GM18858 (cell line): Measurements from ENCODE around the gene NOS3.

Experiments used
- ATAC-seq: cut with Tn5 transposase; IDR thresholded peaks from one replicate; pipeline ENCODE4 v1.9.1; 2021; ENCODE audit not compliant: unreplicated experiment

NOS3 gene

DNA sequence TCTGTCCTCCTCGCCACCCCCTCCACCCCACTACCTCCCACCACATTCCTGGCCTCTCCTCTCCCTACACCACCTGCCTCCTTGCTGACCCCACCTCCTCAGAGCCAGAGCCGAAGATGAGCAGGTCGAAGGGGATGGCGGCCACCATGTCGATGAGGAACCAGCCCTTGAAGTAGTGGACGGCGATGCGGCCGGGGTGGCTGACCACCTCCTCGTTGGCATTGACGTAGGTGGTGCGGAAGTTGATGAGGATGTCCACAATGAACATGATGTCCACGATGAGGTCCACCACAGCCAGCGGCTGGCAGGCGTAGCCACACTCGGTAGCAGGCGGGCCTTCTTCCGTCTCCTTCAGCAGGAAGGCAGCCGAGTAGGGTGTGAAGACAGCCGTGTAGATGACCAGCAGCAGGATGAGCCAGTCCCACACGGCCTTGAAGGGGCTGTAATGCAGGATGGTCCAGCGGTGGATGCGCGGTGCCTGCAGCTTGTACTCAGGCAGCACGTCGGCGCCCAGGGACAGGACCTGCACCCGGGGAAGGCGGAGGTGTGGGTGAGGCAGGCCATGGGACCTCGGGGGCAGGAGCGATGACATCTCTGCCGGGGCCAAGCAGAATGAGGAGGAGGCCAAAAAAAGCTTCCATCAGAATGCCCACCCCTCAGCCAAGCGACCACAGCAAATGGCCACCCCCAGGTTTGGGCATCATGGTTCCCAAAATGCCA is 38.3 kb upstream of the NOS3 start:
- no peak for ATAC-seq

DNA sequence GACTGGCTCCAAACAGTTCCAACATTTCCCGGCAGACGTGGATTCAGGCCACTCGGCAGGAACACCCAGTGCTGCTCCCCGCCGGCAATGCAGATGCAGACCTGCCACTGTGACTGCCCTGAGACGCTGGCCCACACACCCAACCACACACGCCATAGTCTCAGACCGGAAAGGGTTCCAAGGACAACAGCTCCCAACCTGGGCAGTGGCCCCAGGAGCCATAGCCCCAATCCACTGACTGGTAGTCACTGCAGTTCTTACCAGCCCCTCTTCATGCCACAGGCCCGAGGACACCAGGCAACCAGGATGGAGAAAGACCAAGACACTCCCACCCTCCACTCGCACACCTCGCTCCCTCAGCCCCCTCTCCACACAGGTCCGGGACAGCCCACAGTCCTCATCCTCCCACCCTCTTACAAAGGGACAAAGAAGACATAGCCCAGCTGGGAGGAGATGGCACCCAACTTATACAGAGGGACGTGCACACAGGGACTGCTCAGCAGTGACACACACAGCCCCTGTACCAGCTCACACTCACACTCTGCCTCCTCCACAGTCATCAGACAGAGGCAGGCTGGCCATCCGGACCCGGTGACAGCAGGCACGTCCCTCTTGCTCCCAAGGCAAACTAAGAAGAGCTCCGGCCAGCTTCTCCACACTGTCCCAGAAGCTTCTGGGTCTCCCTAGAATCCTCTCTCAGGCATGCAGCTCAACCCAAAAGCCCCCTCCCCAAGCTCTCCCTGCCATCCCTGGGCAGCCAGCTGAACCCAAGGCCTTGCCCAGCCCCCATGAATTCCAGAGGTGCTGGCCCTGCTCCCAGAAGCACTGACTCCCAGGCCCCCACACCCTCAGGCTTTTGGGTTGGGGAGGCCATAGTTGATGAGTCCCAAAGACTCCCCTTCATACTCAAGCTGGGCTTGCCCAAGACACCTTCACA is 37.5 kb upstream of the NOS3 start:
- ATAC-seq, result no peak

DNA sequence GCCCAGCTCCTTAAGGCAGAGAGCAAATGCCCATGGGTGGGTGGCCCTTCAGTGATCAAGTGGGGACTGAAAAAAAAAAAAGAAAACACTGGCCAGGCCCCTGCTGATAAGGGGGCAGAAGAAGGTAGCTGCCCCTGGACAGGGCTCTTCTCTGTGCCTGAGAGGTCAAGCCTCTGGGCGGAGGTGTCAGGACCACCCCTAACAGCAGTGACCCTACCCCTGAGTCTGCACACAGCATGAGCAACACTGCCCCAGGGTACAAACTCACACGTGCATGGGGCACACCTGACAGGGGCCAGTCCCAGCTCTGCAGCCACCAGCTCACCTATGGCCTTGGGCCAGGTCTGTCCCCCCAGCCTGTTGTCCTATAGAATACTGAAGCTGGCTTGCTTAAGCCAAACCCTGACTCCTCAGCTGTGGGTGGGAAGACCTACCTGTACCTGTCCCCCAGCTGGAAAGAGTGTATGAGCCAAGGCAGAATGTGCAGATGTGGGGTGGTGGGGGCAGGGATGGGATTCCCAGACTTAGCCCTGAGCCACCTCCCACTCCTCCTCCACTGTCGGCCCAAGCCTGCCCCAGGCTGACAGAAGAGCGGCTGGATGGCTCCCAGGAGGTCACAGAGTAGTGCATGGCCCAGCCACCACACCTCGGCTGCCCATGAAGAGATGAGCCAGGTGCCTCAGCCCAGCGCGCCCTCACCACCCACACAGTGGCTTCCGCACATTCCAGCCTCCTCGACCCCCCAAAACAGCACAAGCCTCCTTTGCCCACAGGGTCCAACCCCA is 36.4 kb upstream of the NOS3 start:
- ATAC-seq, result no peak

DNA sequence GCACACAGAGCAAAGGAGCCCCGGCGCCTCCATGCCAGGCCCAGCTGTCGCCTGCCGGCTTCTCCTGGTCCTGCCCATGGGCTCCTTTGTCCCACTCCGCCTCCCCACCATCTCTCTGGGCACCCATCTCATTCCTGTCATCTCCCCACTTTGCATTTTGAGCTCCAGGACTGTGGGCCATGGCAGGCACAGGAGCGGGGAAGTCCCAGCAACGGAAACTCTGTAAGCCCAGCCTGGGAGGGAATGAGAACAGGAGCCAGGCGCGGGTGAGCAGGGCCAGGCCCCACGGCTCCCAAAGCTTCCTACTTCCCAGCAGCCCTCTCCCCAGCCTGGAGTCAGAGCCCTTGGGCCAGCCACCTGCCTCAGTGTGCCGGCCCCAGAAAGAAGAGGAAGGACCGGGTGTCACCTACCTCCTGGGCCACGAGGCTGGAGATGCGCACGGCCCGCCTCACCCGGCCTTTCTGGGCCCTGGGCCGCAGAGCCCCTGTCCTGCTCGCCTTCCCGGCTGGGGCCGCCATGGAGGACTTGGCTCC is 35.8 kb upstream of the NOS3 start:
- no peak for ATAC-seq

DNA sequence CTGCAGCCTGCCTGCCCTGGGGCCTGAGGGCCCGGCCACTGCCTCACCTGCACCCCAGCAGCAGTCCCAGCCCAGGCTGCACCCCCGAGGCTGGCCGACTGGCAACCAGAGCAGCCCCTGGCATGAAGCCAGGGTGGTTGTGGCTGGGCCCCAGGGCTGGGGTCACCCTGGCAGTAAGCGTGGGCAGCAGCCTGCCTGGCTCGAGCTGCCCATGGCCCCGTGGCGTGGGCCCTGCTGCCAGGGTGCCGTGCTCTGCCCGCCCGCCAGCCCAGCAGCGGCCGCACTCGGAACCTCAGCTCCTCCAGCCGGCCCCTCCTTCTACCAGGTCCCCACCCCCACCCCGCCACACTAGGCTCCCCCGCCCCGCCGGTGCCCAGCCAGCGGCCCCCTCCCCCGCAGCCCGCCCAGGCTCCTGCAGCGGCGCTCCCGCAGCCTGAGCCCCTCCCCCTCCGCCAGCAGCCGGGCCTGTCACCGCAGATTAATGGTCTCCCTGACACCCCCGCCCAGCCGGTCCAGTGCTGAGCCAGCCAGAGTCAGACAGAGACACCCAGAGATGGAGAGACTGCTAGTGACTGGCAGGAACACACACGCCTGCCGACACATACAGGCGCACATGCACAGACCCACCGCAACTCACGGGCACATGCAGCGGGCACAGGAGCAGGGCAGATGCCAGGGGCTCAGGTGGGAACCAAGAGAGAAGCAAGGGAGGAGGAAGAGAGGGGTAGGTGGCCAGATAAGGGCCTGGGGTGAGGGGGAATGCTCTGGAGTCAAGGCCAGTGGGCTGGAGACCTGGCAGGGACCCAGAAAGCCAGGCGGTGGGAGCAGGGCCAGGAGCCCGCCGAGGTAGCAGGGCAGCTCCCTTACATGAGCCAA is 35.1 kb upstream of the NOS3 start:
- no peak for ATAC-seq

DNA sequence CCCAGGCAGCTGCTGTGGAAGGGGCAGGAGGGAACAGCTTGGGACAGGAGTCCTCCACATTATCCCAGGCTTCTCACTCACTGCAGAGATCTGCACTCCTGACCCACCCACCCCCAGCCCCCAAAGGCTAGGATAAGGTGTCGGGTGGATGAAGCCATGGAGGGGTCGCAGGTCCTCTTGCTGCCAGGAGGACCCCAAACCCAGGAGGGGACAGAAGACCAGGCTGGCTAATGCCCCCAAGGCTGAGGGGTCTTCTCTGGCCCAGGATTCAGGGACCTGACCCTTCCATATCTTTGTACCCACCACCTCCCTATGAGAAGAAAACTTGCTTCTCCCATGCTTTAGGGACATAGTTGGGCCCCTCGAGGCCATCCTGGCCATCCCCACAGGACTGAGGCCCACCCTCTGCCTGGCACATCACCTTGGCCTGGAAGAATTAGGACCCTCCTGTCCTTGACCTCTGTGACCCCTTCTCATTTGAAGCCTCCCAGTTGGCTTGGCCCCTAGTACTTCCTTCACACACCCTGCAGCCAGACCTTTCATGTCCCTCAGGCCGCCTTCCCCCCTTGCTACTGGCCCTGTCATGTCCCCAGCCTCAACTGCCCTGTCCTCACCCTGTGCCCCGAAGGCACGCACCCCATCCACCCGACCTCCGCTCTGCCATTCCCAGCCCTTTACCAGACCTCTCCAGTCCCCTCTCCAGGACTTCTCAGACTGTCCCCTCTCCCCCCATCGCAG is 34.3 kb upstream of the NOS3 start:
- ATAC-seq, result no peak

DNA sequence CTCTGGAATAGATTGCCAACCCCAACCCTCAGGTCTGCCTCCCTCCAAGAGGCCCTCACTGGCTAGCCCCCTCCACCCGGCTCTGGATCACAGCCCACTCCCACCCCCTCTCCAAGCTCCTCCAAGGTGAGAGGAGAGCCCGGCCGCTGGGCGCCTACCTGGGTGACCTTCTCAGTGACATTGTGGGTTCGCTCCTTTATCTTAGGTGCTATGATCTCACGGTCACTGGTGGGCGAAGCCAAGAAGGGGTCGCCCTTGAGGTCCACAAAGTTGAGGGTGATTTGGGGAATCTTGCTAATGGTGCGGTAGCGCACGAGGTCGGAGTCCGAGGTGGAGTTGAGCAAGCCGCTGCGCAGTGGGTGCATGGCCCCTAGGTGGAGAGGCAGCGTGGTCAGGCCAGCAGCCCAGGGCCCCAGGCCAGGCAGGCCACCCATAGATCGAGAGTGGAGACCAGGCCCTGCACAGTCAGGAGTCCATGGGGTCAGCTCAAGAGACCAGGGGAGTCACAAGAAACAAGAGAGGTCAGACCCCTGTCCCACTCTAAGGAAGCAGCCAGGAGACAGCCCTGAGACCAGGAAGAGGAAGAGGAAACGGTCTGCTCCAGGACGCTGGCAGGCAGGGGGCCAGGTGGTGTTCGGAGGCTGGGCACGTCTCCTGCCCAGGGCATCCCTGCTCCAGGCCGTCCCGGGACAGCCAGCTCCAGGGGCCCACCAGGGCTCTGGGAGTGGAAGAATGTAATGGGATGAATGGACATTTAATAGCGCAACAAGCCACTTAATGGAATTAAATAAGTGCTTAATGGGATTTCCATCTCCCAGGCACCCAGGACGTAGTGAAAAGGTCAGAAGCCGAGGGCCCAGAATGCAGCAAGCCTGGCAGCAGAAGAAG is 33.4 kb upstream of the NOS3 start:
- ATAC-seq, result no peak

DNA sequence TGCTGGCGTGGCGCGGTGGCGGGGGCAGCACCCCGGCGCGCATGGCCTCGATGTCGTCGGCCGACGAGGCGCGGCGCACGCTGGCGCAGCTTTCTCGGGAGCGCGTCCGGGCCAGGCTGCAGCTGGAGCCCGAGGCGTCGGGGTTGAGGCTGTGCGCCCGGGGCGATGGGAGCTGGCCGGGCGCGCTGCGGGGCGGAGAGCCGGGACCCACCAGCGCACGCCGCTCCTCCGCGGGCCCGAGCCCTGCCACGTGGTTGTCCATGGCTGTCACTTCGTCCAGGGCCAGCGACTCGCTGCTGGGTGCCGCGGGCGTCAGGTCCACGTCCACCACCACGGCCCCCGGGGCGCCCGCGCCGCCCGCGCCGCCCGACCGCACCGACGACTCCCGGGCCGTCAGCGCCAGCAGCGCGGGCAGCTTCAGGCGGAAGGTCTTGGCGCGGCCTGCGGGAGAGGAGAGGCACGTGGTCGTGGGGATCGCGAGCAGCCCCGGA is 32.7 kb upstream of the NOS3 start:
- no peak for ATAC-seq

DNA sequence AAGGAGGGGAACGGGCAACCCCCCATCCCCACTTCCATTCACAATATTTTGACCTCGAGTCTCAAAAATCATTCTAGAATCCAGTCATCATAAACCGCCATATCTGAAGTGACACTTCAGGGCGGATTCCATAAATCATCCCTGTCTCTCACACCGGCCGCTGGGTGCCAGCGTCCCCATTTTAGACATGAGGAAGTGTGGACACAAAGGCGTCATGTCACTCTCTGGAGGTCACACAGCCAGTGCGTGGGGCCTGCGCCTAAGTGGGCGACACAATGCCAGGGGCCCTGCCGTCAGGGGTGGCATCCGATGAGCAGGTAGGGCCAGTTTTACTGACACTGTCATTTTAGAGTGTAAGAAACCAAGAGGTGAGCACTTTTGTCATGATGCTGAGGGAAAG is 32.2 kb upstream of the NOS3 start:
- ATAC-seq, result no peak

DNA sequence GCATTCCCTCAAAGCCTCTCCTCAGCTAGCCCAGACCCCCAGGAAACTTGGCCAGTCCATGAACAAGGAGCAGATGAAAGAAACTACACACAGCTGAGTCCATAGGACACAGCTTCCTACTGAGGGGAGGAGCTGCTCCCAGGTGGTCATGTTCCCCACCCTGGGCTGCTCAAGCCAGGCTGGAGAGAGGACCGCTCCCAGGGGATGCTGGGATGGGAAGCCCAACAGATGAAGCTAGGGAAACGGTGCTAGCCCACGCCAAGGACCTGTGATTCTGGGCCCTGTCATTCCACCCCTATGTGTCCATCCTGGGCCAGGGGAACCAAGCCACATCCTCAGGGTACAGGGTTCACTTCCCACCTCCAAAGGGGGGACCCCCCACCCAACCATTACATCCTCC is 31.7 kb upstream of the NOS3 start:
- ATAC-seq, result no peak

DNA sequence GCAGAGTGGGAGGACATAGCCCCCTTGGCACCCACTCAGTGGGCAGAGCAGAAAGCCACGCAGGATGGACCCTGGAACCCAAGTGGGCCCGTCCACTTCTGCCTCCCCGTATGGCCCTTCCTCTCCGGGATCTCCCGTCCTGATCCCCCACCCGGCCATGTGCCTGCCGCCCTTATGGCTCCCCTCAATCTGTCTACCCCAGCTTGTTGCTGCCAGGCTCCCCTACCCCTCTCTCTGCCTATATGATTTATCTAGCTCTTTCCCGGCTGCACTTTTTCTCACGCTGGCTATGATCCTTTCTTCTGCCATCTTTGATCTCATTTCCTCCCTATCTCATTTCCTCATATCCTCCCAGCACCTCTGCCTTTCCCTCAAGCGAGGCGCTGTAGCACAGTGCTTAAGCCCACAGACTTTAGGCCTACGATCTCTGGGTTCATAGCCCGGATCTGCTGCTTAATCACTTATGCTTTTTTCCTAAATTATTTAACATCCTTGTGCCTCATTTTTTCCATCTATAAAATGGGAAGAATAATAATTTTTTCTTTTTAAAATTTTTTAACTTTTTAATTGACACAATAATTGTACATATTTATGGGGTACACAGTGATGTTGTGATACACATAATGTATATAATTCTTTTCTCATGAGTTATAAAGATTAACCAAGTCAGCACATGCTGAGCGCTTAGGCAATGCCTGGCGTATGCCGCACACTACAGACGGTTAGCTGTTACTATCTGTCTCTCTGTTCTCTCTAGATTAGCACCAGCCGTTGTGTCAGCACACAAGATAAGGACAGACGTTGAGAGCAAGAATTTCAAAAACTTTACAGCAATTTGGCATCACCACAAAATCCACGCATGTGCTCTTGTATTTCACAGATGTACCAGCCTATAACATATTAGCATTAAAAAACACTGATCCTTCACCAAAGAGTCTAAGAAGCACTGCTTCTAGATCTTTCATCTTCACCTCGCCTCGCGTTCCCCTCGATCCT is 30.8 kb upstream of the NOS3 start:
- ATAC-seq, result no peak

DNA sequence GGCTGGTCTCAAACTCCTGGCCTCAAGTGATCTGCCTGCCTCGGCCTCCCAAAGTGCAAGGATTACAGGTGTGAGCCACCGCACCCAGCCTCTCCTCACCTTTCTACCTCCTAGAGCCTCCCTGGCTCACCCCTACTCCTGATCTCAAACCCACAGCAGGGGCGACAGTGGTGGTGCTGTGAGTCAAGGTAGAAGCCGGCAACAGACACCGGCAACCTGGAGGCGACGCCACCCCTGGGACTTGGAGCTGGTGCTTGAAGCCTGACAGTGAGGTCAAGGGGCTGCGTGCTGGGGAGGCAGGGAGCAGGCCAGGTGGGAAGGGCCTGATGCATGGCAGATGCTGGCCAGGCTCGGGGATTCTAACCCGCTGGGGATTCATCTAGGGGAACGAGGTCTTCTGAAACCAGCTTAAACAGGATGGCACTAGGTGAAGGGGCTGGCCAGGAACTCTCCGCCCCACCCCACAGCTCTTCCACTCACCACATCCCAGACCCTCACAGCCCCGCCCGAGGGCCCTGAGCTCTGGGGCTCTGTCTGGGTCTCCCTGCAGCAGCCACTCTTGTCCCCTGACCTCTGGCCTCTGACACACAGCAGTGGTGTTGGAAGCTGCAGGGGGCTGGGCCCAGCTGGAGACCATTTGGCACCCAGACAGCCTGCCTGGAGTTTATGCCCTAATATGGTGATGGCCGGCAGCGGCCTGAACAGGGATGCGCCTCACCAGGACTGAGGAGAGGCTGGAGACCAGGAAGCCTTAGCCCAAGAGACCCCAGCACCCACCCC is 29.1 kb upstream of the NOS3 start:
- no peak for ATAC-seq

DNA sequence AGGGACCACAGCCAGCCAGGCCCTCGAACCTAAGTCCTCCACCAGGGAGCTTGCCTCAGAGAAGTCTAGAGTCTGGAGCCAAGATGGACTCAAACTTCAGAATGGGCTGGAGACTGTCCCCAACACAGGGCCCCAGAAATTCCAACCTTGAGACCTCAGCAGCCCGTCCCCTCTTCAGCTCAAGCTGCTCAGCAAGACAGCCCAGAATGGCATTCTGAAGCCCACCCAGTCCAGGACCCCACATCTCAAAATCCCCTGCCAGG is 28.6 kb upstream of the NOS3 start:
- no peak for ATAC-seq

DNA sequence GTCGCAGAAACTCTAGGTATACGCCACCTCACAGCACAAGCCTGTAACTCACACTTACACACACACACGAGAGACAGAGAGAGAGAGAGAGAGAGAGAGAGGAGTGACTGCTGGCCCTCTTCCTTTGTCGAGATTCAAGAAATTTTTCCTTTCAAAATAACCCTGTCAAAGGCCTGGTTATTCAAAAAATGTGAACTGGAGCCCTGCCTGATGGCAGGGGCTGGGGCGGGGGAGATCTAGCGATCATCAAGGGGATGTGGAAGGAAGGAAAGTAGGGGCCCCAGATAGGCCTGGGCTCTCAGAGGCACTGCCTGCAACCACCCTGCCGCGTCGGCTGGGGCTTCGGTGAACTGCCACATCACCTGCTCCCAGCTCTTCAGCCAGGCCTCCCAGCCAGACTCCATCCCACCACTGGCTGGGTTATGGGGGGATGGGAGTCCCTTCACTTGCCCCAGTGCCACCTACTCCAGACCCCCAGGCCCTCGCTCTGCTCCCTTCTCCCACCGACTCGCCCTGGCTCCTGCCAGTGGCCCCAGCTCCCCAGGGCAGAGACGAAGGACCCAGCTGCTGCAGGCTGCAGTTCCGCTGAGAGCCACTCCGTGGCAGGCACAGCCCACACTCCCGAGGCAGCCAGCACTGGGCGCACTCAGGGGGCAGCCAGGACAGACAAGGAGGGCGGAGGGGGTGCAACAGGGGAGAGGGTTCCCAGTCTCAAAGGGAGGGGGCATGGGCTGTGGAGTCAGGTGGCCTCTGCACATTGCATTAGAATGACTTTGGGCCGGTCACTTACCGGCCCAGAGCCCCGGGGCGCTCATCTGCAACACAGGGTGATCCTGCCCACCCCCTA is 28.0 kb upstream of the NOS3 start:
- ATAC-seq, result no peak

DNA sequence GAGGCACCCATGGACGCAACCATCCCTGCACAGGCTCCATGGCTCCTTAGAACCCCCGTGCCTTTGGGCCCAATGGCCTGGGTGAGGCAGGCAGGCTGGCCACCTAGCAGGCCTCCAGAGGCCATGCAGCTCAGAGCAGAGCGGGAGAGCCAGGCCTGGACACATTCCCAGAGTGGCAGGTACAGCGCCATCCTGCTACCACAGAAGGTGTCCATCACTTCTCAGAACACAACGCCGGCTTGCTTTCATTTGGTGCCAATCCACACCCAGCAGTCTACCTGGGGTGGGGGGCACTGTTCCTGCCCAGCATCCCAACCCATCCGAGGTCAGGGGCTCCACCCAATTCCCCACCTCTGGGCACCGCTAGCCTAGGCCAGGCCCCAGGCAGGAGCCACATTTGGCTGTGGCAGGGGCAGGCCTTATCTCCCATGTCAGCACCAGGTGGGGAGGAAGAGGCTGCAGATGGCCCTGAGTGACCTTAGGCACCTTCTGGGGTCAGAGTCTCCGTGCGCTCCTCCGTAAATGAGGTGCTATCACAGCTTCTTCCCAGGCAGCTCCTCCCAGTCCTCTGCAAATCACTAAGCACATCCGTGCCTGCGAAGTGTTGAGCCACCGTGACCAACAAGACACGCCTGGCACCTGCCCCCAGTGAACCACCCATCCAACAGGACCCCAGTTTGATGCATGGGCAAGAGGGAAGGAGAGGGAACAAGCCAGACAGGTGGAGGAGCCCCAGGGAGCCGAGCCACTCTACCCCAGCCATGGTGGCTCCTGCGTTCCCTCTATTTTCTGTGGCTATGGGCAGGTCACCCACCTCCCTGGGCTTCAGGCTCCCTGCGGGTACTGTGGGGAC is 26.9 kb upstream of the NOS3 start:
- ATAC-seq, result no peak
